Activated CD8-positive, alpha-beta memory T cell treated with anti-CD3 and anti-CD28 coated beads for 24 hours (primary cell): ENCODE data around the gene COL5A3.
"Not testable (repeated sequence)": the region's sequence is repeated elsewhere in the genome, so short reads cannot be mapped to it uniquely, and the experiment has no call there.

Experiments
- DNase-seq: peaks from one replicate; pipeline ENCODE4 v3.0.0-alpha.2; 2020

Gene COL5A3

DNA sequence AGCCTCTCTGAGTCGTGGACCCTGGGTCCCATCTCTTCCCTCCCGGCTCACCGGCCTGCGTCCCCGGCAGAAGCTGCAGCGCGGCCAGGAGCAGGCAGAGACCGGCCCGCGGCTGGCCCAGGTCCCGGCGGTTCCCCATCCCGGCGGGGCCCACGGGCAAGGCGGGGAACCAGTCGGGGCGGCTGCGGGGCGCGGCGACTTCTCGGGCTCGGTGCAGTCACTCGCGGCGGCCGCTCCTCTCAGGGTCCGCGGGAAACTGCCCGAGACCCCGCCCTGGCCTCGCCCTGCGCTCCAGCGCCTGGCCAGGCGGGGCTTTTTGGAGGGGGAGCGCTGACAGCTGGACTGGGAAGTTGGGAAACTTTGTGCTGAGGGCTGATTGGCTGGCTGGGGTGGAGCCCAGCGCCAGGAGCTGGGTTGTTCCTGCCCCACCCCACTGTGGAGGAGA, at the start of gene COL5A3:
COL5A3 (minus strand) TSS at position 258 of the 445 bp plus-strand sequence; CDS start at position 139, 119 bp downstream.
- no peak for DNase-seq

GRCh38 chr19:10052602-10053360, 42.5 kb upstream of the COL5A3 start:
- no peak for DNase-seq

DNA sequence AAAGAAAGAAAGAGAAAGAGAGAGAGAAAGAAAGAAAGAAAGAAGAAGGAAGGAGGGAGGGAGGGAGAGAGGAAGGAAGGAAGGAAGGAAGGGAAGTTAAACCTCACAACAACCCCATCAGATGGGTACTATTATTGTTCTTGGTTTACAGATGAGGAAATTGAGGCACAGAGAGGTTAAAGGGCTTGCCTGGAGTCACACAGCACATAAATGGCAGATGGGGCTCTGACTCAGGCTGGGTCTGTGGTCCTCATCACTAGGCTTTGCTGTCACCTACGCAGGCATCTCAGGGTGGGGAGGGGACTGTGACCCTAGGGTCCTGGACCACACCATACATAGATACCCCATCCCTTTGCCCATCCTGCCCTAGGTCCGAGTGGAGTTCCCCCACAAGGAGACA, 39.3 kb upstream of the COL5A3 start:
- no peak for DNase-seq

DNA sequence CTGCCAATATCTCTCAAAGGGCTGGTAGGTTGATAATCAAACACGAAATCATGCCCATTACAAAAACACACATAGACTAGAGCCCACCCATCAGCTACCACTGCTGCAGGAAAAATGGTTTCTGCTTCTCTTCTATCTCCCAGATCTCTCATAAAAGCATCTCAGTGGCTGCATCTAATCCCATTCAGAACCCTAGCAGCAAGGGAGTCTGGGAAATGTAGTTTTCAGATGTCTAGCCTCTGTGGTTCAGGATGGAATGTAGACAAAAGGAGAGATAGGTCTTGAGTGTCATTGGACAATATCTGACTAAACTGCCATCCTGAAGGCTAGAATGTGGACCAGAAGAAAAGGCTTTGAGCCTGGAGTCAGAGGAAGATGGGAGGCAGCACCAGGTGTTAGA, 35.1 kb upstream of the COL5A3 start:
- DNase-seq: no peak

DNA sequence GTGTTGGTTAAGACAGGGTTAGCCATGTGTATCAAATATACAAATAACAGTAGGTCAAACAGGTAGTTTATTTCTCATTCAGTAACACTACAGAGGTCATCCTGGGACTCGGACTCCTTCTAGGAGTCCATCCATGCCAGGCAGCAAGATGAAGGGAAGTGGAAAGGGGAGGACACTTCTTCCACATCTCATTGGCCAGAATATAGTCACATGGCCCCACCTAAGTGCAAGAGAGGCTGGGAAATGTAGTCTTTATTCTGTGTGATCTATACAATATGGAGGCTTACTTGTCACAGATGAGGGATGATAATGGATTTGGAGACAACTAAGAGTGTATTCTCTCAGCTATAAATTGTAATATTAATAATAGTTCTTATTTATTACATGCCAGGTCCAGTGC, 34.1 kb upstream of the COL5A3 start:
- no peak for DNase-seq

DNA sequence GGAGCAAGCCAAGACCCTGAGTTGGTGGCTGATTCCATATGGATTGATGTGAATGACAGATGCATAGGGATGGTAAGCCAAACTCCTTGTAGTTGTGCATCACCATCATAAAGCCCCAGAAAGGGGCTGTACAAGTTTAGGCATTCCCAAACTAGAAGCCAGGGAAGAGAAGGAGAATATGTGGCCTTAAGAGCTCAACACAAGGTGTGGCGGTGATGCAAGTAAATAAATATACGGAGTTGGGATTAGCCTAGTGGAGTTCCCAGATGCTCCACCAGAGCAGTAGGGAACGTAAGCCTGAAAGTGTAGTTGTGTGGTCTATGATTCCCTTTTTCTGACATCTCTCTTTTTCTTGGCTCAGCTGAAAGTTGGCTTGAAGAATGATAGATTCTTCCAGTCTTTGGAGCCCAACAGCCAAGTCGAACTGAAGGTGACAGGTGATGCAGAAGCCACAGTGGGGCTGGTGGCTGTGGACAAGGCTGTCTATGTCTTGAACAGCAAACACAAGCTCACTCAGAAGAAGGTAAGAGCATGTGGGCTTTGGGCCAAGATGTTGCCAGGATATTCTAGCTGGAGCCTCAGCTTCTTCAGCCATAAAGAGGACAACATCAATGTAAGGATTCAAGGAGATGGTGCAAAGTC, 33.1 kb upstream of the COL5A3 start:
- no peak for DNase-seq

DNA sequence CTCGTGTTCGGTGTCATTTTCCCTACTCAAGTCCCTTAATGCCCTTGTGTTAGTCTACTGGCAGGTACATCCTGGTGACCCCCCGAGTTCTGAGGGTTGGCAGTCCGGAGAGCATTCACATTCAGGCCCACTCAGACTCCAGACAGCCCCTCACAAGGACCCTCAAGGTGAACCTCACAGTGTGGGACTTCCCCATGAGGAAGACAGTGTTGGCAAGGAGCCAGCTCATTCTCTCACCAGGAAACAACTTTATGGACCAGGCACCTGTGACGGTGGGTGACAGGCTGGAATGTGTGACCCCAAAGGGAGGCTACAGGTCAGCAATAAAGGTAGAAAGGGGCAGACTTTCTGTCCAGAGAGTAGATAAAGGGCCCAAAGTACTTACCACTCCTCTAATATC, 27.5 kb upstream of the COL5A3 start:
- DNase-seq: no peak

- no peak for DNase-seq
Observed at GRCh38 chr19:10037367-10037766, 27.1 kb upstream of the COL5A3 start.

- DNase-seq: no peak
Observed at GRCh38 chr19:10036601-10037071, 26.3 kb upstream of the COL5A3 start.

DNA sequence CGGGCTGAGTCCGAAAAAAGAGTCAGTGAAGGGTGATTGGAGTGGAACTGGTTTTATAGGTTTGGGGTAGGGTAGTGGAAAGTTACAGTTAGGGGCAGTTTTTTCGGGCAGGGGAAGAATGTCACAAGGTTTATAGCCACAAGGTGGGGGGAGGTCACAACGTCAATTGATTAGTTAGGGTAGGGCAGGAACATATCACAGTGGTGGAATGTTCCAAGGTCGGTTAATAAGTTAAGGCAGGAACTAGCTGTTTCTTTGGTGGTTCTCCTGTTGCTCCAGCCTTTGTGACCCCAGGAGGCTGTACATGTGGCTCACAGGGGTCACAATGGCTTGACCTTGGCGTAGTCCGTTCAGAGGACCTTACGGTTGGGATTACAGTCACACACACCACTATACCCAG, 23.3 kb upstream of the COL5A3 start:
- no peak for DNase-seq

GRCh38 chr19:10027158-10027997, 17.1 kb upstream of the COL5A3 start:
- DNase-seq: peak; percentile 92

GRCh38 chr19:10026744-10027143, 16.4 kb upstream of the COL5A3 start:
- no peak for DNase-seq

DNA sequence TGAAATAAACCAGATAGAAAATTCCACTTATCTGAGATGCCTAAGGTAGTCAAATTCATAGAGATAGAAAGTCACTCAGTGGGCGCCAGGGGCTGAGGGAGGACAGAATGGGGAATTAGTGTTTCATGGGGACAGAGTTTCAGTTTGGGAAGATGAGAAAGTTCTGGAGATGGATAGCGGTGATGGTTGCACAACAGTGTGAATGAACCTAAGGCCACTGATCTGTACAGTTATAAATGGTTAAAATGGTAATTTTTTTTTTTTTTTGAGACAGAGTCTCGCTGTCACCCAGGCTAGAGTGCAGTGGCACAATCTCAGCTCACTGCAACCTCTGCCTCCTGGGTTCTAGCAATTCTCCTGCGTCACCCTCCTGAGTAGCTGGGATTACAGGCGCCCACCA, 12.8 kb upstream of the COL5A3 start:
- not testable (repeated sequence) for DNase-seq

DNA sequence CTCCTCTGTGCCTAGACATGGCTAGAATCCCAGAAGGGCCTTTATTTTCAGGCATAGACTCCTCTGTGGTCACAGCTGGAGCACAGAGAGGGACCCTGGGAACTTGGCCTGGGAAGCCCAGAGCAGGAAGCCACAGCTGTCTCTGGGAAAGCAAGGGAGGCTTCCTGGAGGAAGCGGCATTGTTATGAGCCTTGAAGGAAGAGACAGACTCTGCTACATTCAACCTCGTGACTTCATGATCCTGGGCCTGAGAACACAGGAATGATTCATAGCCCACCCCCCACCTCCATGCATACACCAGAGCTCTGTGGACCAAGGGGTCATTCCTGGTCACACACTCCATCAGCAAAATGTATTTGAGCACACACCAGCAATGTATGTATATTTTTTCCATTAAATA, 11.6 kb upstream of the COL5A3 start:
- no peak for DNase-seq

GRCh38 chr19:10021446-10021845, 11.1 kb upstream of the COL5A3 start:
- DNase-seq: no peak

DNA sequence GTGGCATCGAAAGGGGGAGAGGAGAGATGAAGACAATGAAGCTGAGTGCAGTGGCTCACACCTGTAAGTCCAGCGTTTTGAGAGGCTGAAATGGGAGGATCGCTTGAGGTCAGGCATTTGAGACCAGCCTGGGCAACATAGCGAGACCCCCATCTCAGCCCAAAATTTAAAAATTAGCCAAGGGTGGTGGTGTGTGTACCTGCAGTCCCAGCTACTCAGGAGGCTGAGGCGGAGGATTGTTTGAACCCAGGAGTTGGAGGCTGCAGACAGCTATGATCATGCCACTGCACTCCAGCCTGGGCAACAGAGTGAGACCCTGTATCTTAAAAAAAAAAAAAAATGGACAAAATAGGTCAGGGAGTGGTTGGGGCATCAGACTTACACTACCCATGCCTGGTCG, 10.5 kb upstream of the COL5A3 start:
- no peak for DNase-seq

DNA sequence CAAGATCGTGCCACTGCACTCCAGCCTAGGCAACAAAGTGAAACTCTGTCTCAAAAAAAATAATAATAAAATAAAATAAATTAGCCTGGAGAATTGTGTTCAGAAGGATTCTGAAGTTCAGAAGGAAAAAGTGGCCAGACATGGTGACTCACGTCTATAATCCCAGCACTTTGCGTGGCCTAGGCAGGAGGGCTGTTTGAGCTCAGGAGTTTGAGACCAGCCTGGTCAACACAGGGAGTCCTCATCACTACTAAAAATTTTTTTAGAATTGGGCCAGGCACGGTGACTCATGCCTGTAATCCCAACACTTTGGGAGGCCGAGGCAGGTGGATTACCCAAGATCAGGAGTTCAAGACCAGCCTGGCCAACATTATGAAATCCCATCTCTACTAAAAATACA, 8.9 kb upstream of the COL5A3 start:
- DNase-seq: no peak

GRCh38 chr19:10018786-10019185, 8.5 kb upstream of the COL5A3 start:
- no peak for DNase-seq

DNA sequence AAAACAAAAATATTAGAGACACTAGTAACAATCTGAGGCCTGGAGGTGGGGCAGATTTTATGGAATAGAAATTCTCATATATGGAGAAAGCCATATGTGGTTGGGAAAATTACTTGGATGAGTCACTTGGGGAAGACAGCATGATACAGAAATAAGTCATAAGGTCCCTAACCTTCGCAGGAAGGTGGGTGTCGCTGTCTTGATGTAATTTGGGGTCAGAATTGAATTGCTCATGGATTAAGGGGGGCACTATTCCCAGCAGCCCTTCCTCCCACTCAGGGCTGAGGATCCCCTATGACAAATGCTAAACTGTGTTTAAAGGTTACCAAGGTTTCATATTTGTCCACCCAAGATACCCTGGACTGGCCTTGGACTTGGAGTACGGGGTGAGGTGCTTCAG, 8.0 kb upstream of the COL5A3 start:
- no peak for DNase-seq

- DNase-seq: no peak
Observed at GRCh38 chr19:10013834-10014618, 3.7 kb upstream of the COL5A3 start.

- DNase-seq: no peak
Observed at GRCh38 chr19:10013316-10013715, 3.0 kb upstream of the COL5A3 start, which contains the start of gene RDH8. TSS of gene RDH8 (plus strand) at chr19:10013483. CDS start at chr19:10013498, 15 bp downstream.

- no peak for DNase-seq
Observed at GRCh38 chr19:10011974-10012373, 1.7 kb upstream of the COL5A3 start.

DNA sequence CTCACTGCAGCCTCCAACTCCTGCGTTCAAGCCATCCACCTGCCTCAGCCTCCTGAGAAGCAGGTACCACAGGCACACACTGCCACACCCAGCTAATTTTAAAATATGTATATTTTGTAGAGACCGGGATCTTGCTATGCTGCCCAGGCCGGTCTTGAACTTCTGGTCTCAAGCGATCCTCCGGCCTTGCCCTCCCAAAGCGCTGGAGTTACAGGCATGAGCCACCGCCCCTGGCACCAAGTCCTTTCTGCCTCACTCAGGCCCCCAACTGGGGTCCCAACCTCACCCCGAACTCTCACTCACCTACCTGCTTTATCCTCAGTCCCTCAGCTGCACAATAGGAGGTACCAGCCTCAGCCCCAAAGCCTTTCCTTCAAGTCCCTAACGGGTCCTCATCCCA, 635 bp upstream of the COL5A3 start:
- DNase-seq: no peak
